GM10266 (cell line): ENCODE measurements around the gene KYNU.
"Not testable (repeated sequence)": the region's sequence is repeated elsewhere in the genome, so short reads cannot be mapped to it uniquely, and the experiment has no call there.

Experiments
- DNase-seq: peaks from one replicate; pipeline ENCODE4 v3.0.0; 2012; ENCODE audit errors: extremely low spot score
- CTCF ChIP-seq: IDR thresholded peaks from 2 replicates; pipeline ENCODE4 v1.5.1; 2012; ENCODE audit warnings: mild to moderate bottlenecking, low read depth; ENCODE audit not compliant: control insufficient read depth, insufficient read depth; ENCODE audit errors: missing control alignments

Gene KYNU

GRCh38 chr2:142938240-142938639 lies 60.8 kb downstream of the KYNU start:
- no peak for TF ChIP-seq CTCF
- DNase-seq, result no peak

GRCh38 chr2:142940606-142941223 lies 63.3 kb downstream of the KYNU start:
- TF ChIP-seq CTCF, result no peak
- DNase-seq, result no peak

- DNase-seq, result no peak
- no peak for TF ChIP-seq CTCF
Measured at GRCh38 chr2:142942690-142943089, 65.2 kb downstream of the KYNU start.

- DNase-seq, result no peak
Measured at GRCh38 chr2:142944264-142944663, 66.8 kb downstream of the KYNU start.

GRCh38 chr2:142944721-142945120 lies 67.3 kb downstream of the KYNU start:
- TF ChIP-seq CTCF, result no peak
- no peak for DNase-seq

More at GRCh38 chr2:142944264-142944663, 66.8 kb downstream of the KYNU start:
- TF ChIP-seq CTCF, result no peak

GRCh38 chr2:142946941-142947340 lies 69.5 kb downstream of the KYNU start:
- TF ChIP-seq CTCF, result no peak
- DNase-seq, result no peak

GRCh38 chr2:142948723-142949122 lies 71.3 kb downstream of the KYNU start:
- not testable (repeated sequence) for DNase-seq

- not testable (repeated sequence) for DNase-seq
Measured at GRCh38 chr2:142950323-142950722, 72.9 kb downstream of the KYNU start.
